Lung (tissue), 12 donors: ENCODE results near the gene THADA. TPM values are rescaled to one million over a fixed set of nuclear protein-coding genes. Genes with fewer than 3 reads are reported as not detected.

Experiments used
- ATAC-seq: fragments of 200-7000 bp; cut with Tn5 transposase; one replicate; pipeline ENCODE4 v1.9.1; 2020; ENCODE audit warnings: moderate number of reproducible peaks; ENCODE audit not compliant: insufficient read depth, low FRiP score
- DNase-seq, 3 donors: peaks; one replicate each; pipeline ENCODE4 v3.0.0-alpha.2; 2013 to 2017
- H3K27ac ChIP-seq, 2 donors: one replicate each; pipeline ENCODE4 v1.5.1; 2013; ENCODE audit warnings: mild to moderate bottlenecking in 2 of 2, moderate library complexity in 2 of 2, control low read depth in 1 of 2, inconsistent platforms in 1 of 2, low read depth in 1 of 2, low read length in 1 of 2
- H3K27me3 ChIP-seq, 3 donors: one replicate each; pipeline ENCODE4 v1.5.1; 2013; ENCODE audit warnings: low read length in 2 of 3; ENCODE audit not compliant: control insufficient read depth in 3 of 3, insufficient read depth in 3 of 3
- H3K36me3 ChIP-seq, 4 donors: one replicate each; pipeline ENCODE4 v1.5.1; 2013; ENCODE audit warnings: low read length in 4 of 4, mild to moderate bottlenecking in 1 of 4, moderate library complexity in 1 of 4; ENCODE audit not compliant: control insufficient read depth in 4 of 4, insufficient read depth in 4 of 4
- H3K4me1 ChIP-seq, 5 donors: one replicate each; pipeline ENCODE4 v1.5.1; 2013; ENCODE audit warnings: low read length in 5 of 5, mild to moderate bottlenecking in 2 of 5, moderate library complexity in 1 of 5; ENCODE audit not compliant: control insufficient read depth in 5 of 5, insufficient read depth in 5 of 5
- H3K4me3 ChIP-seq: one replicate; pipeline ENCODE4 v1.5.1; 2013; ENCODE audit warnings: mild to moderate bottlenecking, control low read depth, moderate library complexity
- H3K9ac ChIP-seq, 2 donors: one replicate each; pipeline ENCODE4 v1.5.1; 2013; ENCODE audit warnings: low read length in 2 of 2, control low read depth in 1 of 2; ENCODE audit not compliant: insufficient read depth in 1 of 2
- H3K9me3 ChIP-seq, 4 donors: one replicate each; pipeline ENCODE4 v1.5.1; 2013; ENCODE audit warnings: low read length in 3 of 4, mild to moderate bottlenecking in 1 of 4, moderate library complexity in 1 of 4; ENCODE audit not compliant: control insufficient read depth in 4 of 4, insufficient read depth in 3 of 4
- CTCF ChIP-seq: IDR thresholded peaks from 2 replicates; pipeline ENCODE4 v1.5.1; 2012; ENCODE audit warnings: mild to moderate bottlenecking; ENCODE audit errors: control extremely low read depth, extremely low read depth
- WGBS, 2 donors: extraction: QIAGEN DNeasy Blood & Tissue Kit; methylation state at CpG; one replicate each; pipeline ENCODE4 v1.1.7; 2013; 5-methylcytosine and 5-hydroxymethylcytosine counted together
- polyA plus RNA-seq, 2 donors: library from polyadenylated mRNA; stranded (reverse); fragments of 200-250 nt; gene quantifications; one replicate each; pipeline ENCODE4 v1.2.1, GENCODE V29; 2013
- total RNA-seq, 2 donors: library from RNA; depleted of rRNA in 1 of 2; stranded (reverse); fragments of >200 nt in 1 of 2; gene quantifications; one replicate each; pipeline ENCODE4 v1.2.1, GENCODE V29; 2014 to 2021
- donor health status: control.
- donor health status: control.
- donor health status: Bipolar disorder and iron deficiency.
- donor health status: healthy.
- donor health status: DM: yes; HTN: yes; CAD: no.

The THADA gene
- total and polyA plus RNA-seq, 4 donors: 11.3 to 72.5 (median 25.2) TPM

GRCh38 chr2:43220760-43221123, 375.1 kb downstream of the THADA start:
- TF ChIP-seq CTCF: no peak
- peak in 1 of 3 donors; percentile 78 for DNase-seq
- H3K4me1 ChIP-seq: peaks cover 12 to 62% (median 40%) of the 10 kb centered on the region in 5 donors

GRCh38 chr2:43220229-43220751, 375.5 kb downstream of the THADA start:
- DNase-seq (peak in 2 of 3 donors; percentile 59 to 67), ATAC-seq (peak; percentile 0)
- no peak for TF ChIP-seq CTCF
- H3K9me3 ChIP-seq: no peaks in the 10 kb centered on the region
- H3K4me1 ChIP-seq: peaks cover 12 to 62% (median 40%) of the 10 kb centered on the region in 5 donors
- H3K27ac ChIP-seq: peak overlapping the region; percentile 91 to 97
- H3K36me3 ChIP-seq: peaks cover 4 to 34% (median 19%) of the 10 kb centered on the region in 4 donors
- no peak overlapping the region for H3K4me3 ChIP-seq
- H3K9ac ChIP-seq: peak overlapping the region; percentile 32 to 90
- H3K27me3 ChIP-seq: no peaks in the 10 kb centered on the region
- WGBS, 2 donors: 1% methylated on average over 10 of the region's 10 CpGs

More at GRCh38 chr2:43220760-43221123, 375.1 kb downstream of the THADA start:
- WGBS, 2 donors: 10 to 23% methylated on average over 5 of the region's 5 CpGs
- H3K9ac ChIP-seq: peak overlapping the region in 1 of 2 donors; percentile 90
- H3K9me3 ChIP-seq: no peaks in the 10 kb centered on the region
- H3K27ac ChIP-seq: peak overlapping the region; percentile 91 to 96
- H3K36me3 ChIP-seq: peaks cover 4 to 38% (median 20%) of the 10 kb centered on the region in 4 donors
- no peaks in the 10 kb centered on the region for H3K27me3 ChIP-seq
- no peak overlapping the region for H3K4me3 ChIP-seq
- no peak for ATAC-seq

- H3K4me3 ChIP-seq: peak overlapping the region; percentile 22
- no peaks in the 10 kb centered on the region for H3K27me3 ChIP-seq
- peaks cover under 1 to 27% (median 15%) of the 10 kb centered on the region in 4 donors for H3K36me3 ChIP-seq
- peak; percentile 68 for ATAC-seq
- H3K9ac ChIP-seq: peak overlapping the region; percentile 32 to 90
- no peaks in the 10 kb centered on the region for H3K9me3 ChIP-seq
- H3K27ac ChIP-seq: peak overlapping the region; percentile 91 to 97
- peak; percentile 81 to 90 (median 85) for DNase-seq
- peaks cover 12 to 62% (median 40%) of the 10 kb centered on the region in 5 donors for H3K4me1 ChIP-seq
- WGBS, 2 donors: 1 to 2% methylated on average over 33 to 35 of the region's 35 CpGs
- no peak for TF ChIP-seq CTCF
Measured at GRCh38 chr2:43219383-43220228, 376.2 kb downstream of the THADA start.
